HCT116 (cell line): ENCODE measurements around the gene BEX4.

Experiments used
- CBX3 ChIP-seq: IDR thresholded peaks from 2 replicates; pipeline ENCODE4 v1.6.1; 2012; ENCODE audit warnings: low read depth
- CEBPB ChIP-seq: IDR thresholded peaks from 2 replicates; pipeline ENCODE4 v1.6.1; 2012; ENCODE audit warnings: low read depth
- ELF1 ChIP-seq: IDR thresholded peaks from 2 replicates; pipeline ENCODE4 v1.6.1; 2012; ENCODE audit warnings: low read depth, borderline replicate concordance
- EZH2 ChIP-seq: fragments of 200-600 bp; sonication (generic); IDR thresholded peaks from 2 replicates; pipeline ENCODE4 v1.6.1; 2017; ENCODE audit warnings: antibody characterized with exemption, mixed run types
- EZH2phosphoT487 ChIP-seq: fragments of 200-600 bp; IDR thresholded peaks from 2 replicates; pipeline ENCODE4 v1.6.1; 2018; ENCODE audit warnings: antibody characterized with exemption, borderline replicate concordance
- MAX ChIP-seq: IDR thresholded peaks from 2 replicates; pipeline ENCODE4 v1.6.1; 2012
- POLR2A ChIP-seq: IDR thresholded peaks from 2 replicates; pipeline ENCODE4 v1.7.0; 2011; ENCODE audit warnings: borderline replicate concordance; ENCODE audit not compliant: insufficient read depth, insufficient read length; ENCODE audit errors: extremely low read depth
- POLR2AphosphoS5 ChIP-seq: IDR thresholded peaks from 2 replicates; pipeline ENCODE4 v1.6.1; 2011; ENCODE audit warnings: mild to moderate bottlenecking, low read depth, low read length, moderate library complexity
- RAD21 ChIP-seq: IDR thresholded peaks from 2 replicates; pipeline ENCODE4 v1.6.1; 2012; ENCODE audit warnings: low read depth, mild to moderate bottlenecking
- SIN3A ChIP-seq: IDR thresholded peaks from 2 replicates; pipeline ENCODE4 v1.6.1; 2012; ENCODE audit warnings: low read depth
- YY1 ChIP-seq: IDR thresholded peaks from 2 replicates; pipeline ENCODE4 v1.6.1; 2011; ENCODE audit warnings: low read length, low read depth, moderate library complexity, mild to moderate bottlenecking; ENCODE audit not compliant: insufficient replicate concordance; ENCODE audit errors: extremely low read depth
- ZNF274 ChIP-seq: fragments of 200-500 bp; sonication (Bioruptor generic); IDR thresholded peaks from 2 replicates; pipeline ENCODE4 v1.6.1; 2014; ENCODE audit warnings: mild to moderate bottlenecking, low read depth, low read length, inconsistent platforms
- TF ChIP-seq, protein P1 (sequence below), 3 experiments: fragments of 200-600 bp in 1 of 3; sonication (generic) in 1 of 3; IDR thresholded peaks in 2 of 3; conservative IDR thresholded peaks in 1 of 3; 2 replicates each; pipeline ENCODE4 v1.5.1; 2012 to 2017; ENCODE audit warnings: low read depth in 2 of 3, low read length in 2 of 3, antibody characterized with exemption in 1 of 3, borderline replicate concordance in 1 of 3, control low read depth in 1 of 3, mild to moderate bottlenecking in 1 of 3, mixed read lengths in 1 of 3, mixed run types in 1 of 3, moderate library complexity in 1 of 3; ENCODE audit not compliant: insufficient read depth in 1 of 3
- TF ChIP-seq, protein P2 (sequence below): IDR thresholded peaks from 2 replicates; pipeline ENCODE4 v1.6.1; 2012

DNA sequence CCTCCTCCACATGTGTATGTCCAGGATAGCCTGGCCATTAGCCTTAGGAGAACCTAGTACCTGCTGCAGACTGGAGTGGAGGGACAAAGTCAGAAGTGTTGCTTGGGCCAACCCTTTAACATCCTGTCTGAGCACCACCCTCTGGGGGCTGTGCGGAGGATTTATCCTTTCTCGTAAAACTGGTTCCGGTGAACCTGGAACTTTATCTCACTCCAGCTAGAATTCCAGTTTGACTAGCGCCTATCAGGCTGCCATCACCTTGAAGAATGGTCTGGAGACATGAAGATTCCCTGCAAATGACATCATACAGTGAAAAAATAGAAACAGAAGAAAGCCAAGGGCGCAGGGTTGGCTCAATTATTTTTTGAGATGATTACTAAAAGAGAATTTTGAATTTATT, 36.1 kb downstream of the BEX4 start:
- TF ChIP-seq ZNF274, result no peak
- no peak for TF ChIP-seq POLR2A
- TF ChIP-seq CBX3, result no peak
- TF ChIP-seq EZH2phosphoT487, result no peak
- TF ChIP-seq MAX, result no peak
- TF ChIP-seq EZH2, result no peak
- TF ChIP-seq POLR2AphosphoS5, result no peak
- TF ChIP-seq, protein P1, sequence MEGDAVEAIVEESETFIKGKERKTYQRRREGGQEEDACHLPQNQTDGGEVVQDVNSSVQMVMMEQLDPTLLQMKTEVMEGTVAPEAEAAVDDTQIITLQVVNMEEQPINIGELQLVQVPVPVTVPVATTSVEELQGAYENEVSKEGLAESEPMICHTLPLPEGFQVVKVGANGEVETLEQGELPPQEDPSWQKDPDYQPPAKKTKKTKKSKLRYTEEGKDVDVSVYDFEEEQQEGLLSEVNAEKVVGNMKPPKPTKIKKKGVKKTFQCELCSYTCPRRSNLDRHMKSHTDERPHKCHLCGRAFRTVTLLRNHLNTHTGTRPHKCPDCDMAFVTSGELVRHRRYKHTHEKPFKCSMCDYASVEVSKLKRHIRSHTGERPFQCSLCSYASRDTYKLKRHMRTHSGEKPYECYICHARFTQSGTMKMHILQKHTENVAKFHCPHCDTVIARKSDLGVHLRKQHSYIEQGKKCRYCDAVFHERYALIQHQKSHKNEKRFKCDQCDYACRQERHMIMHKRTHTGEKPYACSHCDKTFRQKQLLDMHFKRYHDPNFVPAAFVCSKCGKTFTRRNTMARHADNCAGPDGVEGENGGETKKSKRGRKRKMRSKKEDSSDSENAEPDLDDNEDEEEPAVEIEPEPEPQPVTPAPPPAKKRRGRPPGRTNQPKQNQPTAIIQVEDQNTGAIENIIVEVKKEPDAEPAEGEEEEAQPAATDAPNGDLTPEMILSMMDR (IDR thresholded peaks at IDR 0.05 in 2 of 3, conservative IDR thresholded peaks at IDR 0.05 in 1 of 3; ENCODE audit: borderline replicate concordance in 1 of 3, insufficient read depth in 1 of 3, low read depth in 2 of 3, low read length in 2 of 3), result no peak
- no peak for TF ChIP-seq CEBPB
- no peak for TF ChIP-seq ELF1
- TF ChIP-seq, protein P2, sequence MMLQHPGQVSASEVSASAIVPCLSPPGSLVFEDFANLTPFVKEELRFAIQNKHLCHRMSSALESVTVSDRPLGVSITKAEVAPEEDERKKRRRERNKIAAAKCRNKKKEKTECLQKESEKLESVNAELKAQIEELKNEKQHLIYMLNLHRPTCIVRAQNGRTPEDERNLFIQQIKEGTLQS, result no peak
- no peak for TF ChIP-seq RAD21
- no peak for TF ChIP-seq YY1
- no peak for TF ChIP-seq SIN3A
